Nephron (organoid): Measurements from ENCODE around the gene GDF15.

Source experiments
- H3K27ac Mint-ChIP-seq, 3 experiments: 2 replicates each; pipeline ENCODE4 v1.8.0; 2020; ENCODE audit warnings: mixed read lengths in 3 of 3, mild to moderate bottlenecking in 2 of 3, moderate library complexity in 1 of 3
- H3K27me3 Mint-ChIP-seq: 2 replicates; pipeline ENCODE4 v1.8.0; 2021; ENCODE audit warnings: low read depth, mild to moderate bottlenecking, moderate library complexity, mixed read lengths
- H3K36me3 Mint-ChIP-seq: 2 replicates; pipeline ENCODE4 v1.8.0; 2020; ENCODE audit warnings: low read depth, mixed read lengths
- H3K4me1 Mint-ChIP-seq: 2 replicates; pipeline ENCODE4 v1.8.0; 2020; ENCODE audit warnings: mixed read lengths
- H3K4me3 Mint-ChIP-seq, 3 experiments: 2 replicates each; pipeline ENCODE4 v1.8.0; 2020; ENCODE audit warnings: mild to moderate bottlenecking in 3 of 3, mixed read lengths in 3 of 3, moderate library complexity in 2 of 3
- H3K9me3 Mint-ChIP-seq: 2 replicates; pipeline ENCODE4 v1.8.0; 2020; ENCODE audit warnings: mixed read lengths
- CTCF ChIP-seq, 3 experiments: fragments of 200-600 bp; sonication (generic); IDR thresholded peaks; one replicate each; pipeline ENCODE4 v1.5.0; 2021; ENCODE audit warnings: antibody characterized with exemption in 3 of 3; ENCODE audit not compliant: unreplicated experiment in 3 of 3

GDF15 gene

DNA sequence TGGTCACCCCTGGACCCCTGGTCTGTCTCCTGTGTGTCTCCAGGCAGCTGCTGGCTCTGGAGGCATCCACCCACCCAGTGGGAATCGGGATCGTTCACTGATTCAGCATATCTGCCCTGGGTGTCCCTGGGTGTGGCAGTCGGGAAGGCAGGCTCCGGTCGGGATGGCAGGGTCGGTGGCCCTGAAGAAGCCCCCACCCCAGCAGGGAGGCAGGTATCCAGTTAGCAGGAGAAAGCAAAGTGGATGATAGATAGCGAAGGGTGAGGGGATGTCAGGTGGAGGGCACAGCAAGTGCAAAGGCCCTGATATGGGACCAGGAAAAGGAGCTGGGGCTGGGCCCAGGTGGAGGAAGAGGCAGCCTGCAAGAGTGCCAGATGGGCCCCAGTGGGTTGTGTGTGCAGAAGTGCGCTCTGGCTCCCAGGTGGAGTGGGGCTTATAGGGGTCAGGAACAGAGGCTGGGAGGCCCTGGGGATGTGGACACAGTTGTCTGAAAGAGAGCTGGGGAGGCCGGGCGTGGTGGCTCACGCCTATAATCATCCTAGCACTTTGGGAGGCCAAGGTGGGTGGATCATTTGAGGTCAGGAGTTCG is 35.5 kb downstream of the GDF15 start:
- H3K27ac Mint-ChIP-seq = peak overlapping the region; percentile 33 to 68 (median 60)
- H3K4me1 Mint-ChIP-seq = peaks cover 69% of the 10 kb centered on the region
- TF ChIP-seq CTCF (IDR thresholded peaks at IDR 0.05; ENCODE audit: unreplicated experiment in 3 of 3) = no peak

DNA sequence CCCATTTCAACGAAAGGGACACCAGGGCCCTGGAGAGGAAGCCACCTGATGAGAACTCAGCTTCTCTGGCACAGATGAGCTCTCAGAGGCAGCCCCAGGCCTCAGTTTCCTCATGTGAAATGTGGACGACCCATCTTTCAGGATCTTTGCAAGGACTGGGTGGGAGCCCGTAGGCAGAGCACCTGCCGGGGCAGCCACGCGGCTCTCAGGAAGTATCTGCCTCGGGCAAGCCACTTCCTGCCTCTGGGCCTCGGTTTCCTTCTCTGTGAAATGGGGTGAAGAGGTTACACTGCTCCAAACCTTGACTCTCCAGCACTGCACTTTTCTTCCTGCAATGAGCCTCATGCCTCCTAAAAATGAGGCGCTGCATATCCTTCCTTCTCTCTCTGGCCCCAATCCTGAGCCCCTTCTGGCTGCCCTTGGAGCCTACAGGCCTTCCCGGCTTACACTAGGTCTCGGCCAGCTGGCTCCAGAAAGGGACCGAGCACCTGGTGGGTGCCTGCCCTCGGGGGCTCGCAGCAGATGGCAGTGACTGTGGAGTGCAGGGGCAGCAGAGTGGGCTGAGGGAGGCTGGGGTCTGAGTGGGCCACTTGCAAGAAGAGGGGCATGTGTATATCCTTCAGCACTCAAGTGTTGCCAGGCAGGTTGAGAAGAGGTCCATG is 36.7 kb downstream of the GDF15 start:
- peaks cover 4% of the 10 kb centered on the region for H3K36me3 Mint-ChIP-seq
- peak overlapping the region; percentile 58 to 83 (median 79) for H3K4me3 Mint-ChIP-seq
- H3K9me3 Mint-ChIP-seq = no peaks in the 10 kb centered on the region
- no peak for TF ChIP-seq CTCF (IDR thresholded peaks at IDR 0.05; ENCODE audit: unreplicated experiment in 3 of 3)
- peak overlapping the region; percentile 64 to 71 (median 70) for H3K27ac Mint-ChIP-seq
- H3K27me3 Mint-ChIP-seq = no peaks in the 10 kb centered on the region
- peaks cover 60% of the 10 kb centered on the region for H3K4me1 Mint-ChIP-seq

More for the DNA sequence above, 35.5 kb downstream of the GDF15 start:
- peaks cover 4% of the 10 kb centered on the region for H3K36me3 Mint-ChIP-seq
- H3K4me3 Mint-ChIP-seq = peak overlapping the region; percentile 88 to 96 (median 93)
- no peaks in the 10 kb centered on the region for H3K27me3 Mint-ChIP-seq
- no peaks in the 10 kb centered on the region for H3K9me3 Mint-ChIP-seq

- Mint-ChIP-seq H3K27me3 (no peaks in the 10 kb centered on the region), H3K4me1 (peaks cover 53% of the 10 kb centered on the region), H3K9me3 (no peaks in the 10 kb centered on the region), H3K27ac (peak overlapping the region; percentile 64 to 71 (median 70)), H3K36me3 (peaks cover 4% of the 10 kb centered on the region), H3K4me3 (peak overlapping the region in 2 of 3 experiments; percentile 79 to 83)
- no peak for TF ChIP-seq CTCF (IDR thresholded peaks at IDR 0.05; ENCODE audit: unreplicated experiment in 3 of 3)
Observed at GRCh38 chr19:18423258-18424020, 37.5 kb downstream of the GDF15 start.

DNA sequence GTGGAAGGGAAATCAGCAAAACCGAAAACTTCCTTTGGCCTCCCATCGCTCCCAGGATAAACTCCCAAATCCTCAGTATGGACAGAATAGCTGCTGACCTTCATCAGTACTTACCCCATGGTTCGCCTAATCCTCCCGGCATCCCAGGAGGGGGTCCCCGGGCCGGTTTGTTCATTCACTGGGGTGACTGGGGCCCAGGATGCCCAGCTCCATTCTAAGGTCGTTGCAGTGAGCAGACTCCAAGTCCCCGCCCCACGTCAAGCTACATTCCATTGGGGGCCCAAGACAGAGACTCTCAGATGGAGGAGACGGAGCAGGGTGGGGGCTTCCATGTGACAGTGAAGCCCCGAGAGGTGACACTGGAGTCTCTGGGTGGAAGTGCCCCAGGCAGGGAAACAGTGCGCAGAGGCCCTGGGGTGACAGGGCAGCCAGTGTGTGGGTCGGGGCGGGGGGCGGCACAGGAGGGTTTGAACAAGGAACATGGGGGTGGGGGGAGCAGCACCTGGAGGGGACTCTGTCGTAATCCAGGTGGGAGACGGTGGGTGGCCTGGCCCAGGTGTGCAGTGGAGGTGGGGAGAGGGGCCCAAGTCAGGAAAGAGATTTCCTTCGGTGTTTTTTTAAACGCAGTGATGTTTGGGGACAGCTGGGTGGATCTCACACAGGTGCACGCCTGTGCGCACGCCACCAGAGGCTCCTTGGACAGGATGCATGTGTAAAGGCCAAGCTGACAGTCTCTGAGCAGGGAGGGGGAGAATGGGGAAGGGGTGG is 38.3 kb downstream of the GDF15 start:
- H3K27ac Mint-ChIP-seq = peak overlapping the region in 2 of 3 experiments; percentile 64 to 67
- H3K27me3 Mint-ChIP-seq = no peaks in the 10 kb centered on the region
- TF ChIP-seq CTCF (IDR thresholded peaks at IDR 0.05; ENCODE audit: unreplicated experiment in 3 of 3) = no peak
- H3K9me3 Mint-ChIP-seq = no peaks in the 10 kb centered on the region
- peak overlapping the region; percentile 53 to 80 (median 64) for H3K4me3 Mint-ChIP-seq
- H3K4me1 Mint-ChIP-seq = peaks cover 47% of the 10 kb centered on the region
- H3K36me3 Mint-ChIP-seq = peaks cover 4% of the 10 kb centered on the region

DNA sequence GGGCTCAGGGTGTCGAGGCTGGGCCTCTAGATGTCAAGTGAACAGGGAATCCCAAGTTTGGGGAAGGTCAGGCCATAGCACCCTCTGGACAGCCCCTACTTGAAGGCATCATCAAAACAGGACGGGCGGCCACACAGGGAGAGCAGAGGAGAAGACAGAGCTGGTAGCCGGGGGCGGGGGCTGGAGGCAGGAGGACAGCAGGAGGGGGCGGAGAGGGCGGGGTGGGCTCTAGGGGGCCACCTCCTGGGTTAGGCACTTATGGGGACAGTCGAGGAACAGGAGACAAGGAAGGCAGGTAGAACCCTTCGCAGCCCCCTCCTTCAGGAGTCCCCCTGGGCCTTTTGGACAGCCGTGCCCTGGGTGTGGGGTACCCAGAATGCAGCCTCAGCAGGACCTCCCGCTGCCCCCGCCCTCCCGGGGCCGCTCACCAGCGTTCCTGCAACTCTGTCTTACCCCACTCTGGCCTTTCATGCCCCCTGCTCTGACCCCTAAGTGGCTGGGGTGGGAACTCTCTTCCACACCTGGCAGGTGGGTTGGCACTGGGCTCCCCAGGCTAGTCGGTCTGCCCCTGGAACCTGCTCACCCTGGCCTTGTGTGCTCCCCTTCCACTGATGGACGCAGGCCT is 39.0 kb downstream of the GDF15 start:
- Mint-ChIP-seq H3K4me3 (peak overlapping the region in 1 of 3 experiments; percentile 38), H3K4me1 (peaks cover 46% of the 10 kb centered on the region), H3K27ac (peak overlapping the region in 1 of 3 experiments; percentile 59), H3K9me3 (no peaks in the 10 kb centered on the region), H3K36me3 (peaks cover 4% of the 10 kb centered on the region), H3K27me3 (no peaks in the 10 kb centered on the region)
- TF ChIP-seq CTCF (IDR thresholded peaks at IDR 0.05; ENCODE audit: unreplicated experiment in 3 of 3) = no peak
